Adipose tissue (tissue), 3 donors: Measurements from ENCODE around the gene UGGT2. TPM values are rescaled to one million over a fixed set of nuclear protein-coding genes. Genes with fewer than 3 reads are reported as not detected.
"Not testable (repeated sequence)": the region's sequence is repeated elsewhere in the genome, so short reads cannot be mapped to it uniquely, and the experiment has no call there.

Source experiments
- H3K27ac ChIP-seq: one replicate; pipeline ENCODE4 v1.5.1; 2013; ENCODE audit warnings: low read depth, low read length
- WGBS, 3 donors: extraction: QIAGEN DNeasy Blood & Tissue Kit; methylation state at CpG; one replicate each; pipeline ENCODE4 v1.1.7; 2013; 5-methylcytosine and 5-hydroxymethylcytosine counted together
- polyA plus RNA-seq, 3 donors: library from polyadenylated mRNA; stranded (reverse); fragments of 200-250 nt; gene quantifications; one replicate each; pipeline ENCODE4 v1.2.3, GENCODE V29; 2013
- donor health status: healthy with polysubstance abuse.
- donor health status: Bipolar disorder and iron deficiency.
- donor health status: healthy.

The UGGT2 gene
- polyA plus RNA-seq, 3 donors: 4.8 to 9.7 (median 7.9) TPM

DNA sequence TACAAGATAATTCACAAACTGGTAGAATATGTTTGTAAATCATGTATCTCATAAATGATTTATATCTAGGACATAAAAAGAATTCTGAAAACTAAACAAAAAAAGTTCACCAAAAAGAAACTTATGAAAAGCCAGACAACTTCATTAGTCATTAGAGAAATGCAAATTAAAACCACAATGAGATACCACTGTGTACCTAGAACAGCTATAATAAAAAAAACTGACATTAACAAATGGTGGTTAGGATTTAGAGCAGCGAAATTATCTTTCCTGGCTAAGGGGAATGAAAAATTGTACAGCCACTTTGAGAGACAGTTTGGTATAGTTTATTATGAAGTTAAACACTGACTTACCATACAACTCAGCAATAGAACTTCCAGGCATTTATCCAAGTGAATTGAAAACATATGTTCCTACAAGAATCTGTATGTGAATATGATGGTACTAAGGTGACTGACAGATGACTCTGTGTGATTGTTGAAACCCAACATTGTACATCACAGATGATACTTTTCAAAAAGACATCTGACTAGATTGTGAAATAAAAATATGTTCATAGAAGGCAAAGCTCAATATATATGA, 41.8 kb downstream of the UGGT2 start:
- H3K27ac ChIP-seq: no peak overlapping the region
- WGBS, 3 donors: 71 to 77% (median 75%) methylated on average over 1 of the region's 1 CpG

- no peak overlapping the region for H3K27ac ChIP-seq
Measured at GRCh38 chr13:96003304-96003703, 49.9 kb downstream of the UGGT2 start.

GRCh38 chr13:96002322-96003131, 50.7 kb downstream of the UGGT2 start:
- no peak overlapping the region for H3K27ac ChIP-seq
- WGBS, 3 donors: 94 to 99% (median 98%) methylated on average over 4 of the region's 4 CpGs

DNA sequence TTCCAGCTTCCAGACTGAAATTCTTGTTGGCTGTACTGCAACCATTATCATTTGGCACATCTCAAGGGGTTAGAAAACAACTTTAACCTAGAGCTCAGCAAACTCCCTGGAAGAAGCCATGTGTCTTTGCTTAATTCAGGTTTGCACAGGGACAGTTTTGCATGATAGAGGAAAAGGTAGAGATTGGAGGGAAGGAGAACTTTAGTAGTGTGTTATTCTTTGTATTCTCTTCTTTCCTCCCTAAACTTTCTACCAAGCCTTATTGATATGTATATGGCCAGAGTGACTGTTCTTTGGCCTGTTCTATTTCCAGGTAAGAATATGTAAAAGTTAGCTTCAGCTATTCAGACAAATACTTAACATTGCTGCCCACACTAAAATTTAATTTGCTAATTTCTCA, 53.1 kb downstream of the UGGT2 start:
- H3K27ac ChIP-seq: no peak overlapping the region

- 94 to 98% (median 95%) methylated on average over 5 of the region's 5 CpGs for WGBS, 3 donors
Measured at GRCh38 chr13:95987841-95988240, 65.4 kb downstream of the UGGT2 start.

DNA sequence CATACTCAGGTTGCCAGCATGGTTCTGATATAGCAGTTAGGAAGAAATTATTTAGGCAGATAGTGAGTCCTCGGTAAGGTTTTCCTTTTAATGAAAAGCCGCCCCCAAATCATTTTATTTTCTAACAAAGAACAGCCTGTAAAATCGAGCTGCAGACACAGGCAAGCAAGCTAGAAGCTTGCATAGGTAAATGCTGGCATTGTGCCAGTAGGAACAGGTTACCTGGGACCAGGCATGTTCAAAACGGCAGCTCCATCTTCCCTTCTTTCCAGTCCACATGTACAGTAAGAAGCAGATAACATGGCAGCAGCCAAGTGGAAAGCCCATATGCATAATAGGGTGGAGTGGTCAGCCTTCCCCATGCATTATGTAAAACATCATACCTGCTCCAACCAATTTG, 71.1 kb downstream of the UGGT2 start:
- WGBS, 3 donors: 73 to 90% (median 89%) methylated on average over 4 of the region's 4 CpGs

More at GRCh38 chr13:95987841-95988240, 65.4 kb downstream of the UGGT2 start:
- H3K27ac ChIP-seq: no peak overlapping the region

GRCh38 chr13:95972651-95973050, 80.5 kb downstream of the UGGT2 start:
- H3K27ac ChIP-seq: not testable (repeated sequence)
- WGBS, 3 donors: 82 to 94% (median 92%) methylated on average over 6 of the region's 6 CpGs

More for the DNA sequence above, 71.1 kb downstream of the UGGT2 start:
- no peak overlapping the region for H3K27ac ChIP-seq

DNA sequence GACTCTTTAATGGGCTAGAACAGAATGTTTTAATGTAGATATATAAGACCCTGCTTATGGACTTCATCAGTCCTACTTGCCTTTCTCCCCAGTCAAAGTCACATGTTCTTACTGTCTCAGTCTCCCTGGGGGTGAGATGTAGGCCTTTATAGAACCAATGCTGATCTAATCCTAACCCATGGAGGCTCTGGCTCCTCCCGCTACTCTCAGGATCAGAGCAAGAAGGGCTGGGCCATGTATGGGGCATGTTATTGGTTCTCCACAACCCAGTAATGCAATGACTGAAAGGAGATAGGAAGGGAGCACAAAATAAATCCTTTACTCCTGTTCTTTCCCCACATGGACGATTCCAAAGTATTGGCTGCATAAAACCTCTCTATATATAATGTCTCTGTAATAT, 82.3 kb downstream of the UGGT2 start:
- H3K27ac ChIP-seq: no peak overlapping the region
- WGBS, 3 donors: 94 to 98% (median 94%) methylated on average over 2 of the region's 2 CpGs

DNA sequence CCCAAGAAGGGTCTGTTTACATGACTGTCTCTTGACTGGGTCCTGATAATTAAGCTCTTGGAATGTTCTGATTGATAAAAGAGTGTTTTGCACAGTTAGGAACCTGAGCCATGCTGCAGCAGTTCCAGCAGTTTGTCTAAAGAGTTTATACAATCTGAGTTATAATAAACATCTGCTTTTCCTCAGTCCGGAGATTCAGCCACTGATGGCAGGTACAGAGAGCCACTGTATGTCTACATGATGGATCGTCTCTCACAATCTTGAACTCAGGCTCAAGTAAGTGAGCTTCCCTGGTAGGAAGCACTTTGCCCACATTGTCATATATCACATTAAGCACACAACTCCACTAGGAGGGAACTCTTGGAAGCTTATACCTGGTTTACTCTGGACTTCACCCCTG, 84.3 kb downstream of the UGGT2 start:
- H3K27ac ChIP-seq: no peak overlapping the region
- WGBS, 3 donors: 59 to 88% (median 70%) methylated on average over 2 of the region's 2 CpGs

DNA sequence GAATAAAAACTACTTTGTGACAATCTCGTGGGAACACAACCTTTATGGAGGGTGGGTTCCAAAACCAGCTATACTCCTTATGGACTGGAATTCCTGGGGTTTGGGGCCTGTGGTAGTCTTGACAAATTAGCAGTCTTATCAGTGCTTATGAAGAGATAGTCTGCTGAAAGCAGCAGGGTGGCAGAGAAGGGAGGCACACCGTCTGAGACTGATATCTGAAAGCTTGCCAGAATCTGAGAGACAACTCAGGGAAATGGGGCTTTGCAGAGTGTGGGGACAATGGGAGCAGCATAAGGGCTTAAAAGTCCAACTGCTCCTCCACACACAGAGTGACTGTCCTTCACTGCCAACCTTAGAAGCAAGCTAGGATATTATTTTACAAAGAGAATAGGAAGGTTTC, 95.9 kb downstream of the UGGT2 start:
- no peak overlapping the region for H3K27ac ChIP-seq
- WGBS, 3 donors: 73 to 84% (median 80%) methylated on average over 2 of the region's 2 CpGs

DNA sequence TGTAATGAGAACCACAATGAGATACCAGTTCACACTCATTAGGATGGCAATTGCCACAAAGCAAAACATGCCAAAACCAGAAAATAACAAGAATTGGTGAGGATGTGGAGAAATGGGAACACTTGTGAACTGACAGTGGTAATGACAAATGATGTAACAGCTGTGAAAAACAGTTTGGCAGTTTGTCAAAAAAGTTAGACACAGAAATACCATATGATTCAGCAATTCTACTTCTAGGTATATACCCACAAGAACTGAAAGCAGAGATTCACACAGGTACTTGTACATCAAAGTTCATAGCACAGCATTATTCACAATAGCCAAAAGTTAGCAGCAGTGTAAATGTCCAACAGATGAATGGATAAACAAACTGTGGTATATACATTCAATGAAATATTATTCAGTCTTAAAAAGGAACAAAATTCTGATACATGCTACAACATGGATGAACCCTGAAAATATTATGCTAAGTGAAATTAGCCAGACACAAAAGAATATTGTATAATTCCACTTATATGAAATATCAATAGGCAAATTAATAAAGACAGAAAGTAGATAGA, 96.5 kb downstream of the UGGT2 start:
- no peak overlapping the region for H3K27ac ChIP-seq

GRCh38 chr13:95955719-95956118, 97.5 kb downstream of the UGGT2 start:
- 95 to 99% (median 95%) methylated on average over 3 of the region's 3 CpGs for WGBS, 3 donors

GRCh38 chr13:95955255-95955654, 97.9 kb downstream of the UGGT2 start:
- 79 to 96% (median 91%) methylated on average over 3 of the region's 3 CpGs for WGBS, 3 donors
- no peak overlapping the region for H3K27ac ChIP-seq

More at GRCh38 chr13:95955719-95956118, 97.5 kb downstream of the UGGT2 start:
- no peak overlapping the region for H3K27ac ChIP-seq

GRCh38 chr13:95954266-95954665, 98.9 kb downstream of the UGGT2 start:
- H3K27ac ChIP-seq: no peak overlapping the region

DNA sequence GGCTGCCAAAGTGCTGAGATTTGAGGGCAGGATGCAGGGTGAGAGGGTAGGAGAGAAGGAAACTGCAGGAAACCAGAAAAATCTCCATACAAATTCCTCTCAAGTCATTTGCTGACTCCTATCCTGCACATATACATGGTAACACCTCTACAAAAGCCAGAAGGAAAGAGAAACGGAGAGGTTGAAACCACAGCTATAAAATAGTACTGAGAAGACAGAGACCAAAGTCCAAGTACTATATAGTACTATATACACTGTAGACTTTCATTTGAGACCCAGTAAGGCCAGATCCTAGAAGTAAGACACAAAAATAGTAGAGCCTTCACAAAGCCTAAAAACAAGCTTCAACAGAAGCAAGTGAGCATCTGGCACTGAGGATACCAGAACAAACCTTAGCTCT, 103.1 kb downstream of the UGGT2 start:
- no peak overlapping the region for H3K27ac ChIP-seq
- 86 to 94% (median 86%) methylated on average over 1 of the region's 1 CpG for WGBS, 3 donors

DNA sequence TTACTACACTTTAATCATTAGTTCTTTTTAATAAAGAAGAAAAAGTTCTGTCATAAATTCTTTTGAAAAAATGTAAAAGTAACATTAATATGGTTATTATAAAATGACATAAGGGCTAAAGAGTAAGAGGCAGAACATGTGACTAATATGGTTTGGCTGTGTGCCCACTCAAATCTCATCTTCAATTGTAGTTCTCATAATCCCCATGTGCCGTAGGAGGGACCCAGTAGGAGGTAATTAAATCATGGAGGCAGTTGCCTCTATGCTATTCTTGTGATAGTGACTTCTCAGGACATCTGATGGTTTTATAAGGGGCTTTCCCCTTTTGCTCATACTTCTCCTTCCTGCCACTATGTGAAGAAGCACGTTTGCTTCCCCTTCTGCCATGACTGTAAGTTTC, 104.5 kb downstream of the UGGT2 start:
- H3K27ac ChIP-seq: no peak overlapping the region
- 57 to 87% (median 72%) methylated on average over 2 of the region's 2 CpGs for WGBS, 3 donors

GRCh38 chr13:95937714-95938320, 115.4 kb downstream of the UGGT2 start:
- WGBS, 3 donors: 82 to 93% (median 89%) methylated on average over 4 of the region's 4 CpGs
- no peak overlapping the region for H3K27ac ChIP-seq

GRCh38 chr13:95931300-95932025, 121.7 kb downstream of the UGGT2 start:
- no peak overlapping the region for H3K27ac ChIP-seq
- WGBS, 3 donors: 90 to 95% (median 92%) methylated on average over 39 to 44 of the region's 44 CpGs

DNA sequence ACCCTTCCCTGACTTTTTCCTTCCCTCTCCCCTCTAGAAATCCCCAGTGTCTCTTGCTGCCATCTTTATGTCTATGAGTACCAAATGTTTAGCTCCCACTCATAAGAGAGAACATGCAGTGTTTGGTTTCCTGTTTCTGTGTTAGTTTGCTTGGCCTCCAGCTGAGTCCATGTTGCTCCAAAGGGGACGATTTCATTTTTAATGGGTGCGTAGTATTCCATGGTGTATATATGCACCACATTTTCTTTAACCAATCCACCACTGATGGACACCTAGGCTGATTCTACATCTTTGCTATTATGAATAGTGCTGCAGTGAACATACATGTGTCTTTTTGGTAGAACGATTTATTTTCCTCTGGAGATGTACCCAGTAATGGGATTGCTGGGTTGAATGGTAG, 123.8 kb downstream of the UGGT2 start:
- H3K27ac ChIP-seq: no peak overlapping the region
- WGBS, 3 donors: 93 to 97% (median 94%) methylated on average over 3 of the region's 3 CpGs
